Measurements from ENCODE around the gene CACNB3. TPM values are rescaled to one million over a fixed set of nuclear protein-coding genes. Genes with fewer than 3 reads are reported as not detected.

Gene CACNB3
- total and polyA plus RNA-seq, 9 of the 15 experiments (the other 6 are each of a cell fraction or from before 2014, with no cell fraction given): 0.24 to 2.0 (median 1.5) TPM

DNA sequence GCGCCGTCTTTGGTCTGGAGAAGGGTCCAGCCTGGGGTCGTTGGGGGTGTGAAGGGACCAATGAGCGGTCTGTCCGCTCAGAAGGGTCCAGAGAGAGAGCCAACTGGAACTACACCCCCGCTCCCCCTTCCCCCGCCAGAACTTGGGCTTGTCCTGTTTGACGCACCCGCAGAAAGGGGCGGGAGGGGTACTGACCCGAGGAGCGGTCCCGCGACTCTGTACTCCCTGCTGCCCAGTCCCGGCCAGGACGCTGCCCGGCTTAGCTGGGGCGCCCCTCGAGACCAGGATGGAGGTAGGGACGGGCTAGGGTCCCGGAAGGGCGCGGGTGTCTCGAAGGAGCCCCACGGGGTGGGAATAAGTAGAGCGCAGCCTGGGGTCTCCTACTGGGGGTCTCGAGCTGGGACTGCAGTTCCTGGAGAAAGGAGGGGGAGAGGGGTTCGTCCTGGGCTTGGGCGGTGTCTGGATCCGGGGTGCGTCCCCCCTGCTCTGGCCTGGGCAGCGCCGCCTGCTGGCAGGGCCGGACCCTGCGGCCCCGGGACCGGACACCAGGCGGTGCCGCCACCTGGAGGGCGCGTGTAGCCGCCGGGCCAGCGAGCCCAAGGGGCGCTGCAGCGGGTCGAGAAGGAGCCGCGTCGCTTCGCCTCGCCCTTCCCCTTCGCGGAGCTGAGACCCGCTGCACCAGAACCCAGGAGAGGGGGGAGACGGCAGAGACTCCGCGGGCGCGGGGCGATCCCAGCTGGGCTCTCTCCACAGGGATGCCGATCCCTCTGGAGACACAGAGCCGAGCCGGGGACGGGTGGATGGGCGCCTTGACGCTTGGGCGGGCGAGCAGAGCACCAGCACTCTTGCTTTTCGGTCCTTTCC is 3.8 kb upstream of the CACNB3 start (continued):
- TF ChIP-seq, protein P1, sequence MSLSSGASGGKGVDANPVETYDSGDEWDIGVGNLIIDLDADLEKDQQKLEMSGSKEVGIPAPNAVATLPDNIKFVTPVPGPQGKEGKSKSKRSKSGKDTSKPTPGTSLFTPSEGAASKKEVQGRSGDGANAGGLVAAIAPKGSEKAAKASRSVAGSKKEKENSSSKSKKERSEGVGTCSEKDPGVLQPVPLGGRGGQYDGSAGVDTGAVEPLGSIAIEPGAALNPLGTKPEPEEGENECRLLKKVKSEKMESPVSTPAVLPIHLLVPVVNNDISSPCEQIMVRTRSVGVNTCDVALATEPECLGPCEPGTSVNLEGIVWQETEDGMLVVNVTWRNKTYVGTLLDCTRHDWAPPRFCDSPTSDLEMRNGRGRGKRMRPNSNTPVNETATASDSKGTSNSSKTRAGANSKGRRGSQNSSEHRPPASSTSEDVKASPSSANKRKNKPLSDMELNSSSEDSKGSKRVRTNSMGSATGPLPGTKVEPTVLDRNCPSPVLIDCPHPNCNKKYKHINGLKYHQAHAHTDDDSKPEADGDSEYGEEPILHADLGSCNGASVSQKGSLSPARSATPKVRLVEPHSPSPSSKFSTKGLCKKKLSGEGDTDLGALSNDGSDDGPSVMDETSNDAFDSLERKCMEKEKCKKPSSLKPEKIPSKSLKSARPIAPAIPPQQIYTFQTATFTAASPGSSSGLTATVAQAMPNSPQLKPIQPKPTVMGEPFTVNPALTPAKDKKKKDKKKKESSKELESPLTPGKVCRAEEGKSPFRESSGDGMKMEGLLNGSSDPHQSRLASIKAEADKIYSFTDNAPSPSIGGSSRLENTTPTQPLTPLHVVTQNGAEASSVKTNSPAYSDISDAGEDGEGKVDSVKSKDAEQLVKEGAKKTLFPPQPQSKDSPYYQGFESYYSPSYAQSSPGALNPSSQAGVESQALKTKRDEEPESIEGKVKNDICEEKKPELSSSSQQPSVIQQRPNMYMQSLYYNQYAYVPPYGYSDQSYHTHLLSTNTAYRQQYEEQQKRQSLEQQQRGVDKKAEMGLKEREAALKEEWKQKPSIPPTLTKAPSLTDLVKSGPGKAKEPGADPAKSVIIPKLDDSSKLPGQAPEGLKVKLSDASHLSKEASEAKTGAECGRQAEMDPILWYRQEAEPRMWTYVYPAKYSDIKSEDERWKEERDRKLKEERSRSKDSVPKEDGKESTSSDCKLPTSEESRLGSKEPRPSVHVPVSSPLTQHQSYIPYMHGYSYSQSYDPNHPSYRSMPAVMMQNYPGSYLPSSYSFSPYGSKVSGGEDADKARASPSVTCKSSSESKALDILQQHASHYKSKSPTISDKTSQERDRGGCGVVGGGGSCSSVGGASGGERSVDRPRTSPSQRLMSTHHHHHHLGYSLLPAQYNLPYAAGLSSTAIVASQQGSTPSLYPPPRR (CRISPR knock-in tag; IDR thresholded peaks at IDR 0.05; ENCODE audit: borderline replicate concordance): peak; percentile 18; the same call in 1 of the 2 replicates
- no peak for TF ChIP-seq RBM15 (IDR thresholded peaks at IDR 0.05; ENCODE audit: insufficient read depth, low read length)
- TF ChIP-seq, protein P2, sequence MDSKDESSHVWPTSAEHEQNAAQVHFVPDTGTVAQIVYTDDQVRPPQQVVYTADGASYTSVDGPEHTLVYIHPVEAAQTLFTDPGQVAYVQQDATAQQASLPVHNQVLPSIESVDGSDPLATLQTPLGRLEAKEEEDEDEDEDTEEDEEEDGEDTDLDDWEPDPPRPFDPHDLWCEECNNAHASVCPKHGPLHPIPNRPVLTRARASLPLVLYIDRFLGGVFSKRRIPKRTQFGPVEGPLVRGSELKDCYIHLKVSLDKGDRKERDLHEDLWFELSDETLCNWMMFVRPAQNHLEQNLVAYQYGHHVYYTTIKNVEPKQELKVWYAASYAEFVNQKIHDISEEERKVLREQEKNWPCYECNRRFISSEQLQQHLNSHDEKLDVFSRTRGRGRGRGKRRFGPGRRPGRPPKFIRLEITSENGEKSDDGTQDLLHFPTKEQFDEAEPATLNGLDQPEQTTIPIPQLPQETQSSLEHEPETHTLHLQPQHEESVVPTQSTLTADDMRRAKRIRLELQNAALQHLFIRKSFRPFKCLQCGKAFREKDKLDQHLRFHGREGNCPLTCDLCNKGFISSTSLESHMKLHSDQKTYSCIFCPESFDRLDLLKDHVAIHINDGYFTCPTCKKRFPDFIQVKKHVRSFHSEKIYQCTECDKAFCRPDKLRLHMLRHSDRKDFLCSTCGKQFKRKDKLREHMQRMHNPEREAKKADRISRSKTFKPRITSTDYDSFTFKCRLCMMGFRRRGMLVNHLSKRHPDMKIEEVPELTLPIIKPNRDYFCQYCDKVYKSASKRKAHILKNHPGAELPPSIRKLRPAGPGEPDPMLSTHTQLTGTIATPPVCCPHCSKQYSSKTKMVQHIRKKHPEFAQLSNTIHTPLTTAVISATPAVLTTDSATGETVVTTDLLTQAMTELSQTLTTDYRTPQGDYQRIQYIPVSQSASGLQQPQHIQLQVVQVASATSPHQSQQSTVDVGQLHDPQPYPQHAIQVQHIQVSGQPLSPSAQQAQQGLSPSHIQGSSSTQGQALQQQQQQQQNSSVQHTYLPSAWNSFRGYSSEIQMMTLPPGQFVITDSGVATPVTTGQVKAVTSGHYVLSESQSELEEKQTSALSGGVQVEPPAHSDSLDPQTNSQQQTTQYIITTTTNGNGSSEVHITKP (IDR thresholded peaks at IDR 0.05; ENCODE audit: partially characterized antibody): peak; percentile 95
- peak; percentile 47 for TF ChIP-seq TAF1 (IDR thresholded peaks at IDR 0.05; ENCODE audit: control insufficient read depth, extremely low read depth, insufficient read depth, low read length, severe bottlenecking)
- TF ChIP-seq, protein P3, sequence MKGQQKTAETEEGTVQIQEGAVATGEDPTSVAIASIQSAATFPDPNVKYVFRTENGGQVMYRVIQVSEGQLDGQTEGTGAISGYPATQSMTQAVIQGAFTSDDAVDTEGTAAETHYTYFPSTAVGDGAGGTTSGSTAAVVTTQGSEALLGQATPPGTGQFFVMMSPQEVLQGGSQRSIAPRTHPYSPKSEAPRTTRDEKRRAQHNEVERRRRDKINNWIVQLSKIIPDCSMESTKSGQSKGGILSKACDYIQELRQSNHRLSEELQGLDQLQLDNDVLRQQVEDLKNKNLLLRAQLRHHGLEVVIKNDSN (CRISPR knock-in tag; IDR thresholded peaks at IDR 0.05): 0 out of 2 replicates have a peak, but pooled peaks have one; percentile 29
- TF ChIP-seq BHLHE40 (IDR thresholded peaks at IDR 0.05; ENCODE audit: low read length): peak; percentile 58; the same call in 1 of the 2 replicates
- peak; percentile 91 for TF ChIP-seq FIP1L1 (IDR thresholded peaks at IDR 0.05; ENCODE audit: low read depth, low read length, poor library complexity, severe bottlenecking)
- TF ChIP-seq, protein P4, sequence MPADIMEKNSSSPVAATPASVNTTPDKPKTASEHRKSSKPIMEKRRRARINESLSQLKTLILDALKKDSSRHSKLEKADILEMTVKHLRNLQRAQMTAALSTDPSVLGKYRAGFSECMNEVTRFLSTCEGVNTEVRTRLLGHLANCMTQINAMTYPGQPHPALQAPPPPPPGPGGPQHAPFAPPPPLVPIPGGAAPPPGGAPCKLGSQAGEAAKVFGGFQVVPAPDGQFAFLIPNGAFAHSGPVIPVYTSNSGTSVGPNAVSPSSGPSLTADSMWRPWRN (IDR thresholded peaks at IDR 0.05; ENCODE audit: low read depth): no peak
- TF ChIP-seq, protein P5, sequence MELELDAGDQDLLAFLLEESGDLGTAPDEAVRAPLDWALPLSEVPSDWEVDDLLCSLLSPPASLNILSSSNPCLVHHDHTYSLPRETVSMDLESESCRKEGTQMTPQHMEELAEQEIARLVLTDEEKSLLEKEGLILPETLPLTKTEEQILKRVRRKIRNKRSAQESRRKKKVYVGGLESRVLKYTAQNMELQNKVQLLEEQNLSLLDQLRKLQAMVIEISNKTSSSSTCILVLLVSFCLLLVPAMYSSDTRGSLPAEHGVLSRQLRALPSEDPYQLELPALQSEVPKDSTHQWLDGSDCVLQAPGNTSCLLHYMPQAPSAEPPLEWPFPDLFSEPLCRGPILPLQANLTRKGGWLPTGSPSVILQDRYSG (tag; conservative IDR thresholded peaks at IDR 0.05; ENCODE audit: low read depth): no peak
- no peak for TF ChIP-seq ZNF785 (CRISPR knock-in tag; IDR thresholded peaks at IDR 0.05)
- TF ChIP-seq, protein P6, sequence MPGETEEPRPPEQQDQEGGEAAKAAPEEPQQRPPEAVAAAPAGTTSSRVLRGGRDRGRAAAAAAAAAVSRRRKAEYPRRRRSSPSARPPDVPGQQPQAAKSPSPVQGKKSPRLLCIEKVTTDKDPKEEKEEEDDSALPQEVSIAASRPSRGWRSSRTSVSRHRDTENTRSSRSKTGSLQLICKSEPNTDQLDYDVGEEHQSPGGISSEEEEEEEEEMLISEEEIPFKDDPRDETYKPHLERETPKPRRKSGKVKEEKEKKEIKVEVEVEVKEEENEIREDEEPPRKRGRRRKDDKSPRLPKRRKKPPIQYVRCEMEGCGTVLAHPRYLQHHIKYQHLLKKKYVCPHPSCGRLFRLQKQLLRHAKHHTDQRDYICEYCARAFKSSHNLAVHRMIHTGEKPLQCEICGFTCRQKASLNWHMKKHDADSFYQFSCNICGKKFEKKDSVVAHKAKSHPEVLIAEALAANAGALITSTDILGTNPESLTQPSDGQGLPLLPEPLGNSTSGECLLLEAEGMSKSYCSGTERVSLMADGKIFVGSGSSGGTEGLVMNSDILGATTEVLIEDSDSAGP (CRISPR knock-in tag; IDR thresholded peaks at IDR 0.05): no peak
